HCT116 (cell line): Measurements from ENCODE around the gene SLIT1. TPM values are rescaled to one million over a fixed set of nuclear protein-coding genes. Genes with fewer than 3 reads are reported as not detected.

Experiments used
- ATAC-seq: fragments of 200-7000 bp; cut with Tn5 transposase; 2 replicates; pipeline ENCODE4 v1.9.1; 2020; ENCODE audit warnings: mild to moderate bottlenecking, moderate library complexity
- BruUV-seq: library from RNA; stranded (reverse); fragments of 400-500 nt; replicated peaks from 2 replicates; lab custom pipeline; 2021; lab: Mats Ljungman, UMichigan
- CTCF ChIA-PET: fragments of 300-600 bp; sonication (Branson Sonifier 250); formaldehyde crosslinking; loops from one replicate; lab custom pipeline; 2021; ENCODE audit warnings: antibody characterized with exemption; lab: Charles Lee
- POLR2A ChIA-PET: fragments of 300-600, 350-600 bp; sonication (Branson Sonifier 250); formaldehyde crosslinking; loops from one replicate; lab custom pipeline; 2021; ENCODE audit warnings: antibody characterized with exemption; lab: Charles Lee
- RAD21 ChIA-PET, 2 experiments: fragments of 300-600 bp; sonication (Branson Sonifier 250); formaldehyde crosslinking; loops; one replicate each; lab custom pipeline; 2023; ENCODE audit warnings: low total read pairs in 2 of 2; ENCODE audit not compliant: uncharacterized antibody in 2 of 2, unreplicated experiment in 2 of 2, low non-redundant PET in 1 of 2; lab: Charles Lee
- DNase-seq: peaks from one replicate; pipeline ENCODE4 v3.0.0-alpha.2; 2010; ENCODE audit warnings: low read depth, low spot score
- H2AFZ ChIP-seq: fragments of 200-600 bp; shearing (Covaris generic), sonication (generic); 2 replicates; pipeline ENCODE4 v1.6.1; 2017; ENCODE audit warnings: low read depth, mixed run types, mixed read lengths, antibody characterized with exemption, low read length; ENCODE audit not compliant: poor library complexity, severe bottlenecking
- H3K27ac ChIP-seq: 2 replicates; pipeline ENCODE4 v1.5.1; 2012; ENCODE audit warnings: low read depth, low read length
- H3K27me3 ChIP-seq: fragments of 200-600 bp; sonication (generic); 2 replicates; pipeline ENCODE4 v1.6.1; 2016; ENCODE audit warnings: mixed run types, low read length, mixed read lengths; ENCODE audit not compliant: insufficient read depth
- H3K36me3 ChIP-seq, 2 experiments: fragments of 200-500 bp in 1 of 2; fragments of 200-600 bp in 1 of 2; sonication (Bioruptor generic) in 1 of 2; sonication (generic) in 1 of 2; 2 replicates each; pipeline versions ENCODE4 v1.5.1 to v1.6.1; 2014 to 2016; ENCODE audit warnings: low read length in 2 of 2, inconsistent platforms in 1 of 2, mixed read lengths in 1 of 2, mixed run types in 1 of 2; ENCODE audit not compliant: insufficient read depth in 2 of 2, control insufficient read depth in 1 of 2
- H3K4me1 ChIP-seq, 2 experiments: fragments of 200-600 bp in 1 of 2; sonication (generic) in 1 of 2; 2 replicates each; pipeline versions ENCODE4 v1.5.1 to v1.6.1; 2012 to 2017; ENCODE audit warnings: low read length in 2 of 2, inconsistent platforms in 1 of 2, mild to moderate bottlenecking in 1 of 2, mixed read lengths in 1 of 2, mixed run types in 1 of 2, moderate library complexity in 1 of 2; ENCODE audit not compliant: insufficient read depth in 2 of 2, control insufficient read depth in 1 of 2
- H3K4me2 ChIP-seq: fragments of 200-600 bp; sonication (generic); 2 replicates; pipeline ENCODE4 v1.6.1; 2017; ENCODE audit warnings: mixed run types, low read length, mixed read lengths
- H3K4me3 ChIP-seq, 2 experiments: fragments of 200-600 bp in 1 of 2; sonication (generic) in 1 of 2; replicated peaks in 1 of 2; 2 replicates each; pipeline ENCODE4 v1.5.1; 2011 to 2016; ENCODE audit warnings: low read length in 2 of 2, control low read depth in 1 of 2, low read depth in 1 of 2, mild to moderate bottlenecking in 1 of 2, mixed read lengths in 1 of 2, mixed run types in 1 of 2
- H3K79me2 ChIP-seq: fragments of 200-600 bp; sonication (generic); 2 replicates; pipeline ENCODE4 v1.6.1; 2017; ENCODE audit warnings: mild to moderate bottlenecking, mixed run types, low read length, moderate library complexity, mixed read lengths; ENCODE audit not compliant: insufficient read depth
- H3K9ac ChIP-seq: fragments of 200-600 bp; sonication (generic); 2 replicates; pipeline ENCODE4 v1.6.1; 2016; ENCODE audit warnings: low read length, mixed read lengths
- H3K9me2 ChIP-seq: fragments of 200-600 bp; sonication (generic), shearing (Covaris generic); 2 replicates; pipeline ENCODE4 v1.6.1; 2017; ENCODE audit warnings: mixed run types, mild to moderate bottlenecking, moderate library complexity; ENCODE audit not compliant: insufficient read depth
- H3K9me3 ChIP-seq, 2 experiments: fragments of 200-500 bp in 1 of 2; fragments of 200-600 bp in 1 of 2; sonication (Bioruptor generic) in 1 of 2; sonication (generic) in 1 of 2; 2 replicates each; pipeline ENCODE4 v1.6.1; 2014 to 2017; ENCODE audit warnings: low read length in 2 of 2, mixed read lengths in 2 of 2, inconsistent platforms in 1 of 2, low read depth in 1 of 2, mild to moderate bottlenecking in 1 of 2, mixed run types in 1 of 2, moderate library complexity in 1 of 2; ENCODE audit not compliant: control insufficient read depth in 1 of 2, insufficient read depth in 1 of 2
- H4K20me1 ChIP-seq: fragments of 200-600 bp; sonication (generic), shearing (Covaris generic); 2 replicates; pipeline ENCODE4 v1.6.1; 2017; ENCODE audit warnings: mixed run types, mild to moderate bottlenecking, moderate library complexity; ENCODE audit not compliant: insufficient read depth
- EZH2phosphoT487 ChIP-seq: fragments of 200-600 bp; IDR thresholded peaks from 2 replicates; pipeline ENCODE4 v1.6.1; 2018; ENCODE audit warnings: antibody characterized with exemption, borderline replicate concordance
- JUND ChIP-seq: IDR thresholded peaks from 2 replicates; pipeline ENCODE4 v1.6.1; 2012
- RAD21 ChIP-seq: IDR thresholded peaks from 2 replicates; pipeline ENCODE4 v1.6.1; 2012; ENCODE audit warnings: low read depth, mild to moderate bottlenecking
- YY1 ChIP-seq: IDR thresholded peaks from 2 replicates; pipeline ENCODE4 v1.6.1; 2011; ENCODE audit warnings: low read length, low read depth, moderate library complexity, mild to moderate bottlenecking; ENCODE audit not compliant: insufficient replicate concordance; ENCODE audit errors: extremely low read depth
- ZNF274 ChIP-seq: fragments of 200-500 bp; sonication (Bioruptor generic); IDR thresholded peaks from 2 replicates; pipeline ENCODE4 v1.6.1; 2014; ENCODE audit warnings: mild to moderate bottlenecking, low read depth, low read length, inconsistent platforms
- intact Hi-C: fragments of 100-400 bp; cut with micrococcal nuclease; formaldehyde crosslinking; loops from 2 replicates; pipeline ENCODE4 v1.10.0; 2022
- total RNA-seq: library from RNA; stranded (reverse); gene quantifications from one replicate; pipeline ENCODE4 v1.2.1, GENCODE V29; 2021; ENCODE audit not compliant: unreplicated experiment

SLIT1 gene
- total RNA-seq, 1 experiment from 2014 or later, result 0.42 TPM

DNA sequence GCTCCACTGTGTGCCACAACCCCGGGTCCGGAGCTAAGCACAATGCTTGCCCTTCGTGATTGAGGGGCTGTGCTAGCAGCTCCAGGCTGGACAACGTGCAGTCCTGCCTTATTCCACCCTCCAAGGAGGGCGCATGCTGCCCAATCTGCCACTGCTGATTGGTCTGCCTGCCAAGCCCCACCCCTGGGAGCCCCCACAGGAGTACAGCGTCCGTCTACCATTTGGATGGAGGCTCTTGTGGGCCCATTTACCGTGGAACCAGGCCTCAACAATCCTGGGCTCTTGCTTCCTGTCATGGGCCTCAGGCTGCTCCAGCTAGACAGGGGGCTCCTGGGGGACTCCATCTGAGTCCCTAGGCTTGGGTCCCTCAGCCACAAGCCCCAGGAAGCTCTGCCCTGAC, 173.3 kb downstream of the SLIT1 start:
- RAD21 ChIA-PET, result no interaction called here
- no peak overlapping the region for H3K9ac ChIP-seq
- ATAC-seq, result no peak
- H3K9me3 ChIP-seq, result peaks cover 5 to 7% of the 10 kb centered on the region in 2 experiments; a peak in 2 of 4 replicates
- no peak overlapping the region for H3K4me3 ChIP-seq
- no peak overlapping the region for H3K4me2 ChIP-seq
- POLR2A ChIA-PET, result no interaction called here
- BruUV-seq, result no TSS peak
- TF ChIP-seq YY1, result no peak
- H4K20me1 ChIP-seq, result no peaks in the 10 kb centered on the region
- intact Hi-C loops, result no loop called here
- no peak for DNase-seq
- no peaks in the 10 kb centered on the region for H3K4me1 ChIP-seq
- H3K9me2 ChIP-seq, result no peaks in the 10 kb centered on the region
- H3K79me2 ChIP-seq, result no peaks in the 10 kb centered on the region
- no peaks in the 10 kb centered on the region for H3K27me3 ChIP-seq
- CTCF ChIA-PET, result interaction anchor here (1.3 kb wide), 1 partner anchor 13 kb away, joined by 6 read pairs; no protein-coding TSS in a partner anchor
- no peak overlapping the region for H2AFZ ChIP-seq
- no peaks in the 10 kb centered on the region for H3K36me3 ChIP-seq
- no peak overlapping the region for H3K27ac ChIP-seq

DNA sequence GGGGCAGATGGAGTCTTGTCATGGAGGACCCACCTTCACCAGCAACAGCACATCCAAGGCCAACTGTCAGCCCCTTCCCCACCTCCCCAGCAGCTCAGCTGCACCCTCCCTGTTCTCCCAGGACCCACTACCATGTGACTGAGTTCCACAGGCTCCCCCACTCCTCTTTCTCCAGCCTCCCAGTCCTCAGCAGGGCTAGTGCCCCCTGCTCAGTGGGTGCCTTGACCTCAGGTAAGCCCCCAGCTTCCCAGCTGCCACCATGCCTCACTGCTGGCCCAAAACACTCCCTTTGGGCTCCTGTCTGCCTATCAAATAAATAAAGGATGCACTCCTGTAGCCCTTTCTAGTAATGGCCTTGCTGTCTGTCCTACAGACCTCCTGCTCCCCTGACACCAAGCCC, 174.4 kb downstream of the SLIT1 start:
- H3K4me2 ChIP-seq, result no peak overlapping the region
- intact Hi-C loops, result no loop called here
- no peaks in the 10 kb centered on the region for H3K27me3 ChIP-seq
- no peak overlapping the region for H3K27ac ChIP-seq
- ChIA-PET CTCF (no interaction called here), POLR2A (no interaction called here), RAD21 (no interaction called here)
- H3K9ac ChIP-seq, result no peak overlapping the region
- TF ChIP-seq RAD21, result no peak
- no peak for TF ChIP-seq YY1
- no peak for TF ChIP-seq EZH2phosphoT487
- TF ChIP-seq JUND, result no peak
- no peak for TF ChIP-seq ZNF274
- H3K9me3 ChIP-seq, result peaks cover 6 to 12% of the 10 kb centered on the region in 2 experiments; a peak in 2 of 4 replicates
- DNase-seq (no peak), ATAC-seq (no peak)
- no peak overlapping the region for H2AFZ ChIP-seq
- no peaks in the 10 kb centered on the region for H3K79me2 ChIP-seq
- no peaks in the 10 kb centered on the region for H4K20me1 ChIP-seq
- H3K4me3 ChIP-seq, result no peak overlapping the region
- no peaks in the 10 kb centered on the region for H3K36me3 ChIP-seq
- no peaks in the 10 kb centered on the region for H3K9me2 ChIP-seq
- no peaks in the 10 kb centered on the region for H3K4me1 ChIP-seq
- no TSS peak for BruUV-seq
